ENCODE measurements around the gene SIM2.

The SIM2 gene

GRCh38 chr21:36686955-36687354 lies 12.0 kb upstream of the SIM2 start:
- DNase-seq = no peak

- no peak for DNase-seq
These were observed 10.6 kb upstream of the SIM2 start for GRCh38 chr21:36688324-36688723.

- DNase-seq = no peak
These were observed 9.6 kb upstream of the SIM2 start for GRCh38 chr21:36689324-36689723.

- no peak for DNase-seq
These were observed 8.0 kb upstream of the SIM2 start for GRCh38 chr21:36690628-36691554.

- DNase-seq = peak; percentile 63
These were observed 7.3 kb upstream of the SIM2 start for GRCh38 chr21:36691555-36692041.

GRCh38 chr21:36692114-36692834 lies 6.6 kb upstream of the SIM2 start:
- DNase-seq = no peak

GRCh38 chr21:36692835-36693488 lies 6.0 kb upstream of the SIM2 start:
- DNase-seq = no peak

GRCh38 chr21:36693489-36694030 lies 5.4 kb upstream of the SIM2 start:
- no peak for DNase-seq

GRCh38 chr21:36694031-36694515 lies 4.8 kb upstream of the SIM2 start:
- no peak for DNase-seq

GRCh38 chr21:36694593-36695282 lies 4.2 kb upstream of the SIM2 start:
- no peak for DNase-seq

- DNase-seq = no peak
These were observed 3.7 kb upstream of the SIM2 start for GRCh38 chr21:36695283-36695634.

GRCh38 chr21:36695671-36696389 lies 3.1 kb upstream of the SIM2 start:
- no peak for DNase-seq

GRCh38 chr21:36696390-36697059 lies 2.4 kb upstream of the SIM2 start:
- no peak for DNase-seq

- no peak for DNase-seq
These were observed 1.7 kb upstream of the SIM2 start for GRCh38 chr21:36697060-36697850.

GRCh38 chr21:36697851-36698384 lies 997 bp upstream of the SIM2 start:
- DNase-seq = no peak

GRCh38 chr21:36698385-36698980 lies 432 bp upstream of the SIM2 start:
- no peak for DNase-seq

GRCh38 chr21:36699546-36700294 lies 805 bp downstream of the SIM2 start:
- DNase-seq = peak; percentile 35

- peak; percentile 21 for DNase-seq
These were observed 1.5 kb downstream of the SIM2 start for GRCh38 chr21:36700295-36700970.
